Esophagus squamous epithelium (tissue), 4 donors: ENCODE data around the gene PRDX1.

Experiments used
- CTCF ChIP-seq, 6 experiments: fragments of 450-650 bp in 4 of 6; fragments of 200-600 bp in 2 of 6; sonication (generic) in 2 of 6; IDR thresholded peaks; one replicate each; pipeline ENCODE4 v1.5.1; 2016 to 2019; ENCODE audit warnings: antibody characterized with exemption in 6 of 6, mild to moderate bottlenecking in 4 of 6, moderate library complexity in 4 of 6
- POLR2A ChIP-seq, 4 donors: fragments of 450-650 bp; IDR thresholded peaks; one replicate each; pipeline ENCODE4 v1.6.1; 2017; ENCODE audit warnings: antibody characterized with exemption in 4 of 4, mild to moderate bottlenecking in 4 of 4, moderate library complexity in 3 of 4

- TF ChIP-seq CTCF (IDR thresholded peaks at IDR 0.05) (no peak), POLR2A (IDR thresholded peaks at IDR 0.05) (no peak)
Measured at GRCh38 chr1:45551684-45552083, 30.0 kb upstream of the PRDX1 start.
